K562 (cell line): ENCODE results near the gene ECD.

Experiments used
- POLR2A ChIP-seq: fragments of 450-650 bp; conservative IDR thresholded peaks from 2 replicates; pipeline ENCODE4 v1.6.1; 2016
- RERE ChIP-seq: sonication (generic); formaldehyde crosslinking; IDR thresholded peaks from 2 replicates; pipeline ENCODE4 v1.8.0; 2023; ENCODE audit warnings: missing genetic modification reagents, mild to moderate bottlenecking, borderline replicate concordance

GRCh38 chr10:73119952-73120351 is 47.9 kb downstream of the ECD start:
- TF ChIP-seq POLR2A: no peak
- no peak for TF ChIP-seq RERE (CRISPR knock-in tag)
